ENCODE measurements around the gene TNXB.

The TNXB gene, protein sequence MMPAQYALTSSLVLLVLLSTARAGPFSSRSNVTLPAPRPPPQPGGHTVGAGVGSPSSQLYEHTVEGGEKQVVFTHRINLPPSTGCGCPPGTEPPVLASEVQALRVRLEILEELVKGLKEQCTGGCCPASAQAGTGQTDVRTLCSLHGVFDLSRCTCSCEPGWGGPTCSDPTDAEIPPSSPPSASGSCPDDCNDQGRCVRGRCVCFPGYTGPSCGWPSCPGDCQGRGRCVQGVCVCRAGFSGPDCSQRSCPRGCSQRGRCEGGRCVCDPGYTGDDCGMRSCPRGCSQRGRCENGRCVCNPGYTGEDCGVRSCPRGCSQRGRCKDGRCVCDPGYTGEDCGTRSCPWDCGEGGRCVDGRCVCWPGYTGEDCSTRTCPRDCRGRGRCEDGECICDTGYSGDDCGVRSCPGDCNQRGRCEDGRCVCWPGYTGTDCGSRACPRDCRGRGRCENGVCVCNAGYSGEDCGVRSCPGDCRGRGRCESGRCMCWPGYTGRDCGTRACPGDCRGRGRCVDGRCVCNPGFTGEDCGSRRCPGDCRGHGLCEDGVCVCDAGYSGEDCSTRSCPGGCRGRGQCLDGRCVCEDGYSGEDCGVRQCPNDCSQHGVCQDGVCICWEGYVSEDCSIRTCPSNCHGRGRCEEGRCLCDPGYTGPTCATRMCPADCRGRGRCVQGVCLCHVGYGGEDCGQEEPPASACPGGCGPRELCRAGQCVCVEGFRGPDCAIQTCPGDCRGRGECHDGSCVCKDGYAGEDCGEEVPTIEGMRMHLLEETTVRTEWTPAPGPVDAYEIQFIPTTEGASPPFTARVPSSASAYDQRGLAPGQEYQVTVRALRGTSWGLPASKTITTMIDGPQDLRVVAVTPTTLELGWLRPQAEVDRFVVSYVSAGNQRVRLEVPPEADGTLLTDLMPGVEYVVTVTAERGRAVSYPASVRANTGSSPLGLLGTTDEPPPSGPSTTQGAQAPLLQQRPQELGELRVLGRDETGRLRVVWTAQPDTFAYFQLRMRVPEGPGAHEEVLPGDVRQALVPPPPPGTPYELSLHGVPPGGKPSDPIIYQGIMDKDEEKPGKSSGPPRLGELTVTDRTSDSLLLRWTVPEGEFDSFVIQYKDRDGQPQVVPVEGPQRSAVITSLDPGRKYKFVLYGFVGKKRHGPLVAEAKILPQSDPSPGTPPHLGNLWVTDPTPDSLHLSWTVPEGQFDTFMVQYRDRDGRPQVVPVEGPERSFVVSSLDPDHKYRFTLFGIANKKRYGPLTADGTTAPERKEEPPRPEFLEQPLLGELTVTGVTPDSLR (N-terminal part only)

DNA sequence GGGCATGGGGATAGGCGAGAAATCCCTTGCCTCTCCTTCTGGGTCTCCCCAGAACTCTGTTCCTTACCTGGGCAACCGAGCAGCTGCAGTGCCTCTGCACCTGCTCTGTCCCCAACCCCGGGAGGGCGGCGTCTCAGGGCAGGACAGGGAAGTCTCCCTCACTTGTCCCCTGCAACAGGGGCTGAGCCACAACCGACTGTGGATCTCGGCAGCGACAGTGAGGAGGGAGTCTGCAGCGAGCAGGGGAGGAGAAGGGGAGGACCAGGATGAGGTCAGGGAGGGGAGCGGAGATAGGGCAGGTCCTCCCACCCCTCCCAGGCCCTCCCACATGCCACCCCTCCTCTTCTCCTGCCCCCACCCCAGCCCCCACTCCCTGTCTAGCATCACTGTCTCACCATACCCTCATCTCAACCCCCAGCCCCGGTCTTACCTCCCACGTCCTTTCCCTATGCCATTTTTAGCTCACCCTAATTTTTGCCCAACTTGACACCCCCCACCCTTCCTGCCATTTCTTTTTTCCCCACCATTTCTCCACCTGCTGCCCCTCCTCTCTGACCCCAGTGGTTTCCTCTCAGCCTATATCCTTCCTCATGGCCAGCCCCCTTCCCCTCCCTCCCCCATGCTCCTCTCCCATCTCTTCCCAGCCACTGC, at the start of gene TNXB:
TNXB (minus strand) TSS at position 225 of the 651 bp plus-strand sequence. CDS start 11,140 bp downstream, outside the sequence.
- DNase-seq (ENCODE audit: low read depth) = no peak

DNA sequence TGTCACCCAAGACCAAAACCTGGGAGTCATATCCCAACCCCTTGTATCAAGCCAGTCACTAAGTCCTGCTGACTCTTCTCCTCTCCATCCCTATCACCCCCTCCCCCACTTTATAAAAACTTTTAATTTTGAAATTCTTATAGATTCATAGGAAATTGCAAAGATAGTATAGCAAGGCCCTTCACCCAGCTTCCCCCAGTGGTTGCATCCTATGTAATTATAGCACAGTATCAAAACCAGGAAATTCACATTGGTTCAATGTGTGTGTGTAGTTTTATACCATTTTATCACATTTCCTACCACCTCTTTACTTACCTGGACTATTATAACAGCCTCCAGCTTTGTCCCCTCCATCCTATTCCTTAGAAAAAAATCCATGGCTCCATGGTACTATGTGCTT, 48.9 kb upstream of the TNXB start:
- DNase-seq (ENCODE audit: low read depth) = no peak

DNA sequence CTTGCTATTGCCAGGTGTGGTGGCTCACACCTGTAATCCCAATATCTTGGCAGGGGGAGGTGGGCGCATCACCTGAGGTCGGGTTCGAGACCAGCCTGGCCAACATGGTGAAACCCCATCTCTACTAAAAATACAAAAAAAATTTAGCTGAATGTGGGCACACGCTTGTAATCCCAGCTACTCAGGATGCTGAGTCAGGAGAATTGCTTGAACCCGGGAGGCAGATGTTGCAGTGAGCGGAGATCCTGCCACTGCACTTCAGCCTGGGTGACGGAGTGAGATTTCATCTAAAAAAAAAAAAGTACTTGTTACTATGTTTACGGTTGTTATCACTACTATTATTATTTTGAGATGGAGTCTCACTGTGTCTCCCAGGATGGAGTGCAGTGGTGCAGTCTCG, 47.8 kb upstream of the TNXB start:
- DNase-seq (ENCODE audit: low read depth) = no peak

DNA sequence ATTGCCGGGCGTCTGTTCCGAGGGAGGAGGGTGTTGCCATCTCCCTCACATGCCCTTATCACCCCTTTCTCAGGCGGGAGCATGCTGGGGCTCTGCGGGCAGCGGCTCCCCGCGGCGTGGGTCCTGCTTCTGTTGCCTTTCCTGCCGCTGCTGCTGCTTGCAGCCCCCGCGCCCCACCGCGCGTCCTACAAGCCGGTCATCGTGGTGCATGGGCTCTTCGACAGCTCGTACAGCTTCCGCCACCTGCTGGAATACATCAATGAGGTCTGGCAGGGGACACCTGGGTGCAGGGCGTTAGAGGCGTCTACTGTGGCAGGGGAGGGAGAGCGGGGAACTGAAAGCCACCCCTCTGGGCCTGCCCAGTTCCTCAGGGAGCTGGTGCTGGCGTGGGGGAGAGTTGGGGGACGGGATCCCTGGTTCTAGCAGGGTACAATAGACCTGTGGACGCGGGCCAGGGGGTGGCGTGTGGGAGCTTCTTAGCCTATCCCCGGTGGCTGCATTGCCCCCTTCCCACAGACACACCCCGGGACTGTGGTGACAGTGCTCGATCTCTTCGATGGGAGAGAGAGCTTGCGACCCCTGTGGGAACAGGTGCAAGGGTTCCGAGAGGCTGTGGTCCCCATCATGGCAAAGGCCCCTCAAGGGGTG, 45.5 kb upstream of the TNXB start:
- DNase-seq (ENCODE audit: low read depth) = peak; percentile 42

DNA sequence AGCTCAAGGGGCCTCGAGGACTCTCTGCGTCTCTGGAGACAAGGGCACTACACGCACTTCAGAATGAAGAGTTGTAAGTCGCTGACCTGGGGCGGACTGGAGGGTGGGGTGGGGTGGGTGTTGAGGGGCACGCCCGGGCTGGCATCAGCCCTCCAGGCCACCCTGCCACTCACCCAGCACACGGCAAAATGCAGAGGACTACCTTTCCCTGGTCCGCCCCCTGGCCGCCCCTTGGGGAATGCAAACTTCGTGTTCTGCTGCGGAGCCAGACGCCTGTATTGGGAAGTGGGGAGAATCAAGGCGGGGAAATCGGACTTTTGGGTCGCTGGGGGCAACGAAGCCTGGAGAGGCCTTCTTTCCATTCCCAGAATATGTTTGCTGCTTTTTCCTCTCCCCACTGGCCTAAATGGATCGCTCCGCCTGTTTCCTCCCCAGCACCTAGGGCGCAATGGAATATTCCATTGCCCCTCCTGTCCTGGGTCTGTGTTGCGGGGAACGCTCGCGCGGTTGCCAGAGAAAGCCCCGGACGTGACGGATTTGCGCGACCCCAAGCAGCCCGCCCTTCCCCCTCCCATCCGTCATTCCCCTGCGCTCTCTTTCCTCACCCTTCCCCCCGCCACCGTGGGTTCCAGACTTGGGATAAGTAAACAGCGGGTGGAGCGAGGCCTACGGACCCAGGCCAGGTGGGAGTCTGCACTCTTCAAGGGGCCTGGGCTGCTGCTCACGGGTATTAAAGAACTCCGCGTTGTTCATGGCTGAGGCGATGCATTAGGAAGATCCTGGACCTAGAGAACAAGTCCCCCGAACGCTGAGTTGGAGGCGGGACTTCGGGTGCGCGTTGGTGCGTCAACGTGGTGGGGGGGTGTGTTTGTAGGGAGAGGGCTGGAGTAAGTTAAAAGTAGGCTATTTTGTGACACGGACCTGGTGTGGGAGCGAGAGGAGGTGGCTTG, 44.7 kb upstream of the TNXB start, which contains the start of gene PPT2:
PPT2 (plus strand) TSS at position 578 of the 950 bp plus-strand sequence. CDS start 454 bp downstream, outside the sequence.
- DNase-seq (ENCODE audit: low read depth) = peak; percentile 54

- DNase-seq (ENCODE audit: low read depth) = no peak
Measured at GRCh38 chr6:32152769-32153563, 43.8 kb upstream of the TNXB start.

DNA sequence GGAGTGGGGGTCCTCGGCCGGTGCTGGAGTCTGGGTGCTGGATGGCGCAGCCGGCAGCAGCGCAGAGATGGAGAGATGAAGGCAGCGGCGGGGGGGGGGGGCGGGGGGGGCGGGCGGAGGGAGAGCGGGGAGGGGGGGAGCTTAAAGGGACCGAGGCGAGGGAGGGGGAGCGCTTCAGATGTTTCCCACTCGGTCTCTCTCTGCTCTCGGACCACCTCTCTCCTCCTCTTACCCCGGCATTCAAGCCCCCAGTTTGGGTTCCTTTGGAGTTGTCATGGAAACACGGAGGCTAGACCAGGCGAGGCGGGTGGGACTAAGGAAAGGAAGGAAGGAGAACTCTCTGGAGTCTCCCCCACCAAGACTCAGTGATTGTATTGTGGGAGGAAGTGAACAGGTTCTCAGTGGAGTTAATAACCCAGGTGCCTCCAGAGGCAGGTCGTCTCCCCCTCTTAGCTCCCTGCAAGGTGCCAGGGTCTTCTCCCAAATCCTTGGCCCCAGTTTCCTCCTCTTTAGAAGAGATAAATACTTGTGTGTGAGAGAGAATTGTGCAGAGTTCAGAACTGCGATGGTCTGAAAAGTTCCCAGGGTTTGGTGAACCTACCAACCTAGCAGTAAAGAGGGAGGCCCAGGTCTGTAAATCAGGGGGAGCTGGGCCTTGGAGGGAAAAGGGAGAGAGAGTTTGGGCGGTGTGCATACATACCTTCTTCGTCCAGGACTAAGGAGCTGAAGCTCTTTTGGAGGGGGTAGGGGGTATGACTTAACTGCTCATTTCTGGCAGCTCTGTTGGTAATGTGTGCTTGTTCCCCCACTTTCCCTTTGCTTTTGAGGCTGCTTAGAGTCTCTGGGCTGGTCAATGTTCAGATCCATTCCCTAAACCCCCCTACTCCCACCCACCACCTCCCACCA, 43.0 kb upstream of the TNXB start, which contains the start of gene PRRT1:
PRRT1 (minus strand) TSS at position 77 of the 906 bp plus-strand sequence. CDS start 112 bp downstream, outside the sequence.
- DNase-seq (ENCODE audit: low read depth) = no peak

- DNase-seq (ENCODE audit: low read depth) = no peak
Measured at GRCh38 chr6:32151181-32151862, 42.2 kb upstream of the TNXB start.

- DNase-seq (ENCODE audit: low read depth) = no peak
Measured at GRCh38 chr6:32149932-32150870, 41.1 kb upstream of the TNXB start.

GRCh38 chr6:32149092-32149755, 40.1 kb upstream of the TNXB start:
- DNase-seq (ENCODE audit: low read depth) = no peak

GRCh38 chr6:32148289-32149091, 39.4 kb upstream of the TNXB start:
- DNase-seq (ENCODE audit: low read depth) = peak; percentile 38

- DNase-seq (ENCODE audit: low read depth) = no peak
Measured at GRCh38 chr6:32147401-32148132, 38.4 kb upstream of the TNXB start.

DNA sequence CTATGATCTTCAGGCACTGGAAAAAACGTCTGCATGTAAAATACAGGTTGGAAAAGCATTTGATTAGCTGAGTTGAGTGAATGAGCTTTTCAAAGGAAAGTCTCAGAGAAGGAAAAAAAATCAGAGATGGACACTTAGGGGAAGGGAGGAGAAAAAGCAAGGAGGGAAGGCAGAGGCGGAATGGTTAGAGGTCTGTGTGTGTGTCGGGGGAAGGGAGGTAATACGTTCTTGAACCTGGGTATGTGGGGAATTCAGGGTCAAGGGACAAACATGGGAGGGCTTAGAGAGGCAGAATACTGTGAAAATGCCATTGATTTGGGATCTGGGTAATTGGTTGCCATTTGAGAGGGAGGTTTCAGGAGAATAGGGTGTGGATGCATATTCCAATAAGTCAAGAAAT, 37.5 kb upstream of the TNXB start:
- DNase-seq (ENCODE audit: low read depth) = no peak

DNA sequence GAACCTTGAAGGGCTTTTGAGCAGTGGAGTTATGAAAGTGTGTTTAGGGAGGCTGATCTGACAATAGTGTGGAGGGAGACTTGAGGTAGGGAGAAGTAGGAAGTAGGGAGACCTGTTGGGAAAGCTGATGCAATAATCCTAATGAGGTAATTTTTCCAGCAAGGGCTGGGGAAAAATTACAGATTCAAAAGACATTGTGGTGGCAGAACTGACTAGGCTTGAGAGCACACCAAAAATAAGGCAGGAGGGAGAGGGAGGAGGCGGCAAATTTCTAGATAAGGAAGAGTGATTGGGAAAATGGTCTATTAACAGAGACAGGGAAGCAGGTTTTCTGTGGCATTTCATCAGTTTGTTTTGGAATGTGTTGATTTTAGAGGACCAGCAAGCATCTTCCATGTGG, 37.1 kb upstream of the TNXB start:
- no peak for DNase-seq (ENCODE audit: low read depth)
